ENCODE results near the gene STS. TPM values are rescaled to one million over a fixed set of nuclear protein-coding genes. Genes with fewer than 3 reads are reported as not detected.

Gene STS
- total and polyA plus RNA-seq, 2 of the 4 experiments (the other 2 are of a cell fraction): 2.6 to 3.4 TPM

GRCh38 chrX:7155163-7155562 is 7.7 kb downstream of the STS start:
- TF ChIP-seq RAD21 (IDR thresholded peaks at IDR 0.05; ENCODE audit: low read length) (no peak), MAFK (IDR thresholded peaks at IDR 0.05; ENCODE audit: low read depth, low read length) (peak; percentile 67), POLR2A (IDR thresholded peaks at IDR 0.05; ENCODE audit: low read depth, low read length) (no peak), BHLHE40 (IDR thresholded peaks at IDR 0.05; ENCODE audit: low read depth, low read length) (no peak)
- no peak overlapping the region for H3K18ac ChIP-seq (ENCODE audit: low read depth, low read length)

More at GRCh38 chrX:7155163-7155562, 7.7 kb downstream of the STS start:
- Histone ChIP-seq H3K4ac (ENCODE audit: low read depth, low read length) (no peak overlapping the region), H4K20me1 (ENCODE audit: insufficient read depth, low read length) (no peaks in the 10 kb centered on the region), H2AFZ (replicated peaks; ENCODE audit: low read length, poor library complexity) (no peak overlapping the region), H3K4me1 (ENCODE audit: control insufficient read depth, insufficient read depth, low read length) (no peaks in the 10 kb centered on the region; the same call in 1 of the 2 replicates), H2AK9ac (replicated peaks; ENCODE audit: low read depth, low read length, poor library complexity) (no peak overlapping the region), H3K9me1 (ENCODE audit: insufficient read depth, low read length) (no peaks in the 10 kb centered on the region), H2BK15ac (ENCODE audit: low read depth, low read length) (no peak overlapping the region), H3K4me2 (ENCODE audit: low read depth, low read length) (no peak overlapping the region), H4K8ac (ENCODE audit: low read depth in 2 of 2, low read length in 2 of 2) (no peak overlapping the region), H3K9me3 (ENCODE audit: control insufficient read depth, insufficient read depth, low read length) (no peaks in the 10 kb centered on the region), H3K23ac (ENCODE audit: low read depth, low read length) (no peak overlapping the region), H2AK5ac (ENCODE audit: low read depth, low read length) (no peak overlapping the region), H2BK5ac (ENCODE audit: low read depth, low read length, poor library complexity, severe bottlenecking) (no peak overlapping the region), H3K4me3 (ENCODE audit: insufficient read depth, low read depth, low read length) (no peak overlapping the region), H4K91ac (ENCODE audit: insufficient read depth, low read depth, low read length) (no peak overlapping the region), H3K27ac (ENCODE audit: insufficient read depth, low read length) (no peak overlapping the region), H3K36me3 (ENCODE audit: control insufficient read depth, insufficient read depth, low read length) (no peaks in the 10 kb centered on the region), H3K56ac (ENCODE audit: extremely low read depth, insufficient read depth, low read length) (no peak overlapping the region), H3K27me3 (ENCODE audit: control insufficient read depth, insufficient read depth, low read length) (peaks cover 8% of the 10 kb centered on the region; the same call in 1 of the 2 replicates), H3K79me1 (ENCODE audit: low read depth in 1 of 2, low read length in 2 of 2) (no peaks in the 10 kb centered on the region), H2BK120ac (ENCODE audit: low read depth, low read length) (no peak overlapping the region), H2BK20ac (ENCODE audit: low read depth, low read length) (no peak overlapping the region), H4K5ac (ENCODE audit: low read depth, low read length) (no peak overlapping the region), H3K9ac (ENCODE audit: low read depth, low read length) (no peak overlapping the region), H3K14ac (replicated peaks; ENCODE audit: low read depth, low read length) (no peak overlapping the region)
- intact Hi-C loops (cut with micrococcal nuclease): no loop called here
- CTCF ChIA-PET: no interaction called here
- DNase-seq (no peak), ATAC-seq (ENCODE audit: low read depth) (no peak)
- POLR2A ChIA-PET (ENCODE audit: unreplicated experiment): no interaction called here
- dilution Hi-C loops (cut with HindIII; ENCODE audit: low sequenced_read_pairs, unreplicated experiment): no loop called here
- no TSS peak for BruUV-seq (replicated peaks)
- in situ Hi-C loops (cut with MboI; ENCODE audit: low sequenced_read_pairs): no loop called here
- no CpG with 5 or more reads among the region's 1 CpG for WGBS, 2 experiments (ENCODE audit: extremely low coverage in 2 of 2, insufficient read length in 1 of 2)

Measured in IMR-90 (cell line).